ENCODE measurements around the gene CALN1.

The CALN1 gene

GRCh38 chr7:72429316-72429715 is 17.2 kb upstream of the CALN1 start:
- Histone ChIP-seq H3K4me1 (ENCODE audit: insufficient read depth, poor library complexity, severe bottlenecking) (no peaks in the 10 kb centered on the region), H3K36me3 (ENCODE audit: low read depth) (no peaks in the 10 kb centered on the region), H3K9me3 (ENCODE audit: severe bottlenecking) (no peaks in the 10 kb centered on the region), H3K27me3 (ENCODE audit: insufficient read depth, poor library complexity, severe bottlenecking) (no peaks in the 10 kb centered on the region), H3K4me3 (ENCODE audit: severe bottlenecking) (no peak overlapping the region), H3K27ac (ENCODE audit: poor library complexity, severe bottlenecking) (no peak overlapping the region)
- DNase-seq (ENCODE audit: low spot score) (no peak), ATAC-seq (ENCODE audit: low read depth) (no peak)
- TF ChIP-seq, protein P1, sequence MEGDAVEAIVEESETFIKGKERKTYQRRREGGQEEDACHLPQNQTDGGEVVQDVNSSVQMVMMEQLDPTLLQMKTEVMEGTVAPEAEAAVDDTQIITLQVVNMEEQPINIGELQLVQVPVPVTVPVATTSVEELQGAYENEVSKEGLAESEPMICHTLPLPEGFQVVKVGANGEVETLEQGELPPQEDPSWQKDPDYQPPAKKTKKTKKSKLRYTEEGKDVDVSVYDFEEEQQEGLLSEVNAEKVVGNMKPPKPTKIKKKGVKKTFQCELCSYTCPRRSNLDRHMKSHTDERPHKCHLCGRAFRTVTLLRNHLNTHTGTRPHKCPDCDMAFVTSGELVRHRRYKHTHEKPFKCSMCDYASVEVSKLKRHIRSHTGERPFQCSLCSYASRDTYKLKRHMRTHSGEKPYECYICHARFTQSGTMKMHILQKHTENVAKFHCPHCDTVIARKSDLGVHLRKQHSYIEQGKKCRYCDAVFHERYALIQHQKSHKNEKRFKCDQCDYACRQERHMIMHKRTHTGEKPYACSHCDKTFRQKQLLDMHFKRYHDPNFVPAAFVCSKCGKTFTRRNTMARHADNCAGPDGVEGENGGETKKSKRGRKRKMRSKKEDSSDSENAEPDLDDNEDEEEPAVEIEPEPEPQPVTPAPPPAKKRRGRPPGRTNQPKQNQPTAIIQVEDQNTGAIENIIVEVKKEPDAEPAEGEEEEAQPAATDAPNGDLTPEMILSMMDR (IDR thresholded peaks at IDR 0.05; ENCODE audit: poor library complexity, severe bottlenecking): no peak

DNA sequence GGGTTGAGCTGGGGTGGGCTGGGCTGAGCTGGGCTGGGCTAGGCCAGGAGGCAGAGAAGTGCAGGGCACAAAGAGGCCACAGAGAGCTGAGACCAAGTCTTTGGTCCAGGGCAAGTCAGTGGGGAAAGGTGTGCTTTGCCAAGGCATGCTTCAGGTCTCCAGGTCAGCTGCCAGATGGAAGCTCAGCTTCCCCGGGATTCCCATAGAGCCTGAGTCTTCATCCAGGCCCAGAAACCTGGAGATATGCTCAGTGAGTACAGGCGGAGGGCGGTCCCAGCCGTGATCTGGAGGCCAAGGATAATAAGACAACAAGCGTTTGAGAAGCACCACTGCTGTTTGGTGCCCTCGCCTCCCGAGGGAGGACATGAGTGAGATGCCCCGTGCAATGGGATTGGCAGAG is 4.7 kb upstream of the CALN1 start:
- DNase-seq (ENCODE audit: low spot score) (no peak), ATAC-seq (ENCODE audit: low read depth) (no peak)
- no peaks in the 10 kb centered on the region for H3K4me1 ChIP-seq (ENCODE audit: insufficient read depth, poor library complexity, severe bottlenecking)
- no peaks in the 10 kb centered on the region for H3K36me3 ChIP-seq (ENCODE audit: low read depth)
- no peak overlapping the region for H3K27ac ChIP-seq (ENCODE audit: poor library complexity, severe bottlenecking)
- H3K4me3 ChIP-seq (ENCODE audit: severe bottlenecking): no peak overlapping the region
- TF ChIP-seq, protein P1 (IDR thresholded peaks at IDR 0.05; ENCODE audit: poor library complexity, severe bottlenecking): no peak
- no peaks in the 10 kb centered on the region for H3K9me3 ChIP-seq (ENCODE audit: severe bottlenecking)
- no peaks in the 10 kb centered on the region for H3K27me3 ChIP-seq (ENCODE audit: insufficient read depth, poor library complexity, severe bottlenecking)

GRCh38 chr7:72415586-72415985 is 3.4 kb upstream of the CALN1 start:
- Histone ChIP-seq H3K27ac (ENCODE audit: poor library complexity, severe bottlenecking) (no peak overlapping the region), H3K27me3 (ENCODE audit: insufficient read depth, poor library complexity, severe bottlenecking) (no peaks in the 10 kb centered on the region), H3K4me3 (ENCODE audit: severe bottlenecking) (no peak overlapping the region), H3K9me3 (ENCODE audit: severe bottlenecking) (no peaks in the 10 kb centered on the region), H3K4me1 (ENCODE audit: insufficient read depth, poor library complexity, severe bottlenecking) (no peaks in the 10 kb centered on the region), H3K36me3 (ENCODE audit: low read depth) (no peaks in the 10 kb centered on the region; the same call in 1 of the 2 replicates)
- TF ChIP-seq, protein P1 (IDR thresholded peaks at IDR 0.05; ENCODE audit: poor library complexity, severe bottlenecking): no peak
- DNase-seq (ENCODE audit: low spot score) (no peak), ATAC-seq (ENCODE audit: low read depth) (no peak)

- ATAC-seq (ENCODE audit: low read depth) (no peak), DNase-seq (ENCODE audit: low spot score) (no peak)
- H3K9me3 ChIP-seq (ENCODE audit: severe bottlenecking): no peaks in the 10 kb centered on the region
- no peak overlapping the region for H3K27ac ChIP-seq (ENCODE audit: poor library complexity, severe bottlenecking)
- TF ChIP-seq, protein P1 (IDR thresholded peaks at IDR 0.05; ENCODE audit: poor library complexity, severe bottlenecking): no peak
- H3K4me1 ChIP-seq (ENCODE audit: insufficient read depth, poor library complexity, severe bottlenecking): no peaks in the 10 kb centered on the region
- H3K4me3 ChIP-seq (ENCODE audit: severe bottlenecking): no peak overlapping the region
- no peaks in the 10 kb centered on the region; the same call in 1 of the 2 replicates for H3K36me3 ChIP-seq (ENCODE audit: low read depth)
- no peaks in the 10 kb centered on the region for H3K27me3 ChIP-seq (ENCODE audit: insufficient read depth, poor library complexity, severe bottlenecking)
Observed at GRCh38 chr7:72413886-72414285, 1.7 kb upstream of the CALN1 start.

GRCh38 chr7:72413290-72413689 is 1.2 kb upstream of the CALN1 start:
- H3K9me3 ChIP-seq (ENCODE audit: severe bottlenecking): no peaks in the 10 kb centered on the region
- no peaks in the 10 kb centered on the region; the same call in 1 of the 2 replicates for H3K36me3 ChIP-seq (ENCODE audit: low read depth)
- H3K27me3 ChIP-seq (ENCODE audit: insufficient read depth, poor library complexity, severe bottlenecking): no peaks in the 10 kb centered on the region
- H3K27ac ChIP-seq (ENCODE audit: poor library complexity, severe bottlenecking): no peak overlapping the region
- H3K4me1 ChIP-seq (ENCODE audit: insufficient read depth, poor library complexity, severe bottlenecking): no peaks in the 10 kb centered on the region
- ATAC-seq (ENCODE audit: low read depth) (no peak), DNase-seq (ENCODE audit: low spot score) (no peak)
- no peak overlapping the region for H3K4me3 ChIP-seq (ENCODE audit: severe bottlenecking)
- TF ChIP-seq, protein P1 (IDR thresholded peaks at IDR 0.05; ENCODE audit: poor library complexity, severe bottlenecking): no peak

Data from RWPE2 (cell line).